HCT116 (cell line): Measurements from ENCODE around the gene PCGF5. TPM values are rescaled to one million over a fixed set of nuclear protein-coding genes. Genes with fewer than 3 reads are reported as not detected.
"Not testable (repeated sequence)": the region's sequence is repeated elsewhere in the genome, so short reads cannot be mapped to it uniquely, and the experiment has no call there.

Experiments
- ATAC-seq: fragments of 200-7000 bp; cut with Tn5 transposase; 2 replicates; pipeline ENCODE4 v1.9.1; 2020; ENCODE audit warnings: mild to moderate bottlenecking, moderate library complexity
- BruUV-seq: library from RNA; stranded (reverse); fragments of 400-500 nt; replicated peaks from 2 replicates; lab custom pipeline; 2021; lab: Mats Ljungman, UMichigan
- CTCF ChIA-PET: fragments of 300-600 bp; sonication (Branson Sonifier 250); formaldehyde crosslinking; loops from one replicate; lab custom pipeline; 2021; ENCODE audit warnings: antibody characterized with exemption; lab: Charles Lee
- POLR2A ChIA-PET: fragments of 300-600, 350-600 bp; sonication (Branson Sonifier 250); formaldehyde crosslinking; loops from one replicate; lab custom pipeline; 2021; ENCODE audit warnings: antibody characterized with exemption; lab: Charles Lee
- RAD21 ChIA-PET, 2 experiments: fragments of 300-600 bp; sonication (Branson Sonifier 250); formaldehyde crosslinking; loops; one replicate each; lab custom pipeline; 2023; ENCODE audit warnings: low total read pairs in 2 of 2; ENCODE audit not compliant: uncharacterized antibody in 2 of 2, unreplicated experiment in 2 of 2, low non-redundant PET in 1 of 2; lab: Charles Lee
- DNase-seq: peaks from one replicate; pipeline ENCODE4 v3.0.0-alpha.2; 2010; ENCODE audit warnings: low read depth, low spot score
- H2AFZ ChIP-seq: fragments of 200-600 bp; shearing (Covaris generic), sonication (generic); 2 replicates; pipeline ENCODE4 v1.6.1; 2017; ENCODE audit warnings: low read depth, mixed run types, mixed read lengths, antibody characterized with exemption, low read length; ENCODE audit not compliant: poor library complexity, severe bottlenecking
- H3K27ac ChIP-seq: 2 replicates; pipeline ENCODE4 v1.5.1; 2012; ENCODE audit warnings: low read depth, low read length
- H3K27me3 ChIP-seq: fragments of 200-600 bp; sonication (generic); 2 replicates; pipeline ENCODE4 v1.6.1; 2016; ENCODE audit warnings: mixed run types, low read length, mixed read lengths; ENCODE audit not compliant: insufficient read depth
- H3K36me3 ChIP-seq, 2 experiments: fragments of 200-500 bp in 1 of 2; fragments of 200-600 bp in 1 of 2; sonication (Bioruptor generic) in 1 of 2; sonication (generic) in 1 of 2; 2 replicates each; pipeline versions ENCODE4 v1.5.1 to v1.6.1; 2014 to 2016; ENCODE audit warnings: low read length in 2 of 2, inconsistent platforms in 1 of 2, mixed read lengths in 1 of 2, mixed run types in 1 of 2; ENCODE audit not compliant: insufficient read depth in 2 of 2, control insufficient read depth in 1 of 2
- H3K4me1 ChIP-seq, 2 experiments: fragments of 200-600 bp in 1 of 2; sonication (generic) in 1 of 2; 2 replicates each; pipeline versions ENCODE4 v1.5.1 to v1.6.1; 2012 to 2017; ENCODE audit warnings: low read length in 2 of 2, inconsistent platforms in 1 of 2, mild to moderate bottlenecking in 1 of 2, mixed read lengths in 1 of 2, mixed run types in 1 of 2, moderate library complexity in 1 of 2; ENCODE audit not compliant: insufficient read depth in 2 of 2, control insufficient read depth in 1 of 2
- H3K4me2 ChIP-seq: fragments of 200-600 bp; sonication (generic); 2 replicates; pipeline ENCODE4 v1.6.1; 2017; ENCODE audit warnings: mixed run types, low read length, mixed read lengths
- H3K4me3 ChIP-seq, 2 experiments: fragments of 200-600 bp in 1 of 2; sonication (generic) in 1 of 2; replicated peaks in 1 of 2; 2 replicates each; pipeline ENCODE4 v1.5.1; 2011 to 2016; ENCODE audit warnings: low read length in 2 of 2, control low read depth in 1 of 2, low read depth in 1 of 2, mild to moderate bottlenecking in 1 of 2, mixed read lengths in 1 of 2, mixed run types in 1 of 2
- H3K79me2 ChIP-seq: fragments of 200-600 bp; sonication (generic); 2 replicates; pipeline ENCODE4 v1.6.1; 2017; ENCODE audit warnings: mild to moderate bottlenecking, mixed run types, low read length, moderate library complexity, mixed read lengths; ENCODE audit not compliant: insufficient read depth
- H3K9ac ChIP-seq: fragments of 200-600 bp; sonication (generic); 2 replicates; pipeline ENCODE4 v1.6.1; 2016; ENCODE audit warnings: low read length, mixed read lengths
- H3K9me2 ChIP-seq: fragments of 200-600 bp; sonication (generic), shearing (Covaris generic); 2 replicates; pipeline ENCODE4 v1.6.1; 2017; ENCODE audit warnings: mixed run types, mild to moderate bottlenecking, moderate library complexity; ENCODE audit not compliant: insufficient read depth
- H3K9me3 ChIP-seq, 2 experiments: fragments of 200-500 bp in 1 of 2; fragments of 200-600 bp in 1 of 2; sonication (Bioruptor generic) in 1 of 2; sonication (generic) in 1 of 2; 2 replicates each; pipeline ENCODE4 v1.6.1; 2014 to 2017; ENCODE audit warnings: low read length in 2 of 2, mixed read lengths in 2 of 2, inconsistent platforms in 1 of 2, low read depth in 1 of 2, mild to moderate bottlenecking in 1 of 2, mixed run types in 1 of 2, moderate library complexity in 1 of 2; ENCODE audit not compliant: control insufficient read depth in 1 of 2, insufficient read depth in 1 of 2
- H4K20me1 ChIP-seq: fragments of 200-600 bp; sonication (generic), shearing (Covaris generic); 2 replicates; pipeline ENCODE4 v1.6.1; 2017; ENCODE audit warnings: mixed run types, mild to moderate bottlenecking, moderate library complexity; ENCODE audit not compliant: insufficient read depth
- CEBPB ChIP-seq: IDR thresholded peaks from 2 replicates; pipeline ENCODE4 v1.6.1; 2012; ENCODE audit warnings: low read depth
- ELF1 ChIP-seq: IDR thresholded peaks from 2 replicates; pipeline ENCODE4 v1.6.1; 2012; ENCODE audit warnings: low read depth, borderline replicate concordance
- EZH2phosphoT487 ChIP-seq: fragments of 200-600 bp; IDR thresholded peaks from 2 replicates; pipeline ENCODE4 v1.6.1; 2018; ENCODE audit warnings: antibody characterized with exemption, borderline replicate concordance
- FOSL1 ChIP-seq: IDR thresholded peaks from 2 replicates; pipeline ENCODE4 v1.6.1; 2012; ENCODE audit warnings: low read depth
- JUND ChIP-seq: IDR thresholded peaks from 2 replicates; pipeline ENCODE4 v1.6.1; 2012
- POLR2A ChIP-seq: IDR thresholded peaks from 2 replicates; pipeline ENCODE4 v1.7.0; 2011; ENCODE audit warnings: borderline replicate concordance; ENCODE audit not compliant: insufficient read depth, insufficient read length; ENCODE audit errors: extremely low read depth
- SIN3A ChIP-seq: IDR thresholded peaks from 2 replicates; pipeline ENCODE4 v1.6.1; 2012; ENCODE audit warnings: low read depth
- SP1 ChIP-seq: IDR thresholded peaks from 2 replicates; pipeline ENCODE4 v1.6.1; 2012; ENCODE audit warnings: low read depth
- SRF ChIP-seq: IDR thresholded peaks from 2 replicates; pipeline ENCODE4 v1.6.1; 2012; ENCODE audit warnings: low read depth
- TCF7L2 ChIP-seq: IDR thresholded peaks from 2 replicates; pipeline ENCODE4 v1.7.0; 2011; ENCODE audit warnings: borderline replicate concordance, inconsistent platforms; ENCODE audit not compliant: insufficient read depth, insufficient read length; ENCODE audit errors: extremely low read depth
- intact Hi-C: fragments of 100-400 bp; cut with micrococcal nuclease; formaldehyde crosslinking; loops from 2 replicates; pipeline ENCODE4 v1.10.0; 2022
- total RNA-seq: library from RNA; stranded (reverse); gene quantifications from one replicate; pipeline ENCODE4 v1.2.1, GENCODE V29; 2021; ENCODE audit not compliant: unreplicated experiment
- TF ChIP-seq, protein P1 (sequence below), 3 experiments: fragments of 200-600 bp in 1 of 3; sonication (generic) in 1 of 3; IDR thresholded peaks in 2 of 3; conservative IDR thresholded peaks in 1 of 3; 2 replicates each; pipeline ENCODE4 v1.5.1; 2012 to 2017; ENCODE audit warnings: low read depth in 2 of 3, low read length in 2 of 3, antibody characterized with exemption in 1 of 3, borderline replicate concordance in 1 of 3, control low read depth in 1 of 3, mild to moderate bottlenecking in 1 of 3, mixed read lengths in 1 of 3, mixed run types in 1 of 3, moderate library complexity in 1 of 3; ENCODE audit not compliant: insufficient read depth in 1 of 3
- TF ChIP-seq, protein P2 (sequence below): IDR thresholded peaks from 2 replicates; pipeline ENCODE4 v1.6.1; 2011; ENCODE audit warnings: mild to moderate bottlenecking, low read length, moderate library complexity; ENCODE audit not compliant: insufficient replicate concordance; ENCODE audit errors: extremely low read depth
- TF ChIP-seq, protein P3 (sequence below): IDR thresholded peaks from 2 replicates; pipeline ENCODE4 v1.6.1; 2012
- TF ChIP-seq, protein P4 (sequence below): IDR thresholded peaks from 2 replicates; pipeline ENCODE4 v1.6.1; 2012; ENCODE audit warnings: low read depth

PCGF5 gene
- total RNA-seq, 1 experiment from 2014 or later, result 27.5 TPM

DNA sequence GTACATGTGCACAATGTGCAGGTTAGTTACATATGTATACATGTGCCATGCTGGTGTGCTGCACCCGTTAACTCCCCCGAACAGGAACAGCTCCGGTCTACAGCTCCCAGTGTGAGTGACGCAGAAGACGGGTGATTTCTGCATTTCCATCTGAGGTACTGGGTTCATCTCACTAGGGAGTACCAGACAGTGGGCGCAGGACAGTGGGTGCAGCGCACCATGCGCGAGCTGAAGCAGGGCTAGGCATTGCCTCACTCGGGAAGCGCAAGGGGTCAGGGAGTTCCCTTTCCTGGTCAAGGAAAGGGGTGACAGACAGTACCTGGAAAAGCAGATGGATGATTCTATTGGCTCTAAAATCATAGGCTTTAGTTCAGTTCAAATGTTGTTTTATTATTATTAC is 32.5 kb upstream of the PCGF5 start:
- CTCF ChIA-PET, DNase-seq, H3K79me2 ChIP-seq, H3K9ac ChIP-seq, H3K4me2 ChIP-seq, H3K36me3 ChIP-seq, intact Hi-C loops, H3K4me3 ChIP-seq, RAD21 ChIA-PET, H3K9me3 ChIP-seq, H3K27me3 ChIP-seq, H3K9me2 ChIP-seq, H4K20me1 ChIP-seq, H2AFZ ChIP-seq, ATAC-seq, POLR2A ChIA-PET, H3K27ac ChIP-seq, BruUV-seq: not testable (repeated sequence)
- peaks cover 6 to 16% of the 10 kb centered on the region in 2 experiments for H3K4me1 ChIP-seq

DNA sequence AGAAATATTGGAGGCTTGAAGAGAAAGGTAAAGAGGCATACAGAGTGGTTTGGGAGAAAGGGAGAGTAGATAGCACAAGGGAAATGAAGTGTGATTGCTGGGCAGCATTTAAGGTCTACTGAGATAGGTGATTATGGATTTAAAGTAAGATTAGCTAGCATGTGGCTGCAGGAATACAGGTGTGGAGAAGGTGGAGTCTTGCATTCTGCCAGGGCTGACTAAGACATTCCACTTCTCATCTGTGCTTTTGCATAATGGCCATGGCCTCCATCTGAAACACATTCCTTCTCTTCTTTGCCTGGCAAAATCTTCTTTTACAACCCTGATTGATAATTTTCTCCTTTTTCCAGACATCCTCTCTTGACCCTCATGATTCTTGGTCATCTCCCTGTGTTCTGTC is 31.6 kb upstream of the PCGF5 start:
- Histone ChIP-seq H3K9me3 (no peaks in the 10 kb centered on the region), H3K27ac (no peak overlapping the region)
- RAD21 ChIA-PET, result no interaction called here
- TF ChIP-seq, protein P1, sequence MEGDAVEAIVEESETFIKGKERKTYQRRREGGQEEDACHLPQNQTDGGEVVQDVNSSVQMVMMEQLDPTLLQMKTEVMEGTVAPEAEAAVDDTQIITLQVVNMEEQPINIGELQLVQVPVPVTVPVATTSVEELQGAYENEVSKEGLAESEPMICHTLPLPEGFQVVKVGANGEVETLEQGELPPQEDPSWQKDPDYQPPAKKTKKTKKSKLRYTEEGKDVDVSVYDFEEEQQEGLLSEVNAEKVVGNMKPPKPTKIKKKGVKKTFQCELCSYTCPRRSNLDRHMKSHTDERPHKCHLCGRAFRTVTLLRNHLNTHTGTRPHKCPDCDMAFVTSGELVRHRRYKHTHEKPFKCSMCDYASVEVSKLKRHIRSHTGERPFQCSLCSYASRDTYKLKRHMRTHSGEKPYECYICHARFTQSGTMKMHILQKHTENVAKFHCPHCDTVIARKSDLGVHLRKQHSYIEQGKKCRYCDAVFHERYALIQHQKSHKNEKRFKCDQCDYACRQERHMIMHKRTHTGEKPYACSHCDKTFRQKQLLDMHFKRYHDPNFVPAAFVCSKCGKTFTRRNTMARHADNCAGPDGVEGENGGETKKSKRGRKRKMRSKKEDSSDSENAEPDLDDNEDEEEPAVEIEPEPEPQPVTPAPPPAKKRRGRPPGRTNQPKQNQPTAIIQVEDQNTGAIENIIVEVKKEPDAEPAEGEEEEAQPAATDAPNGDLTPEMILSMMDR (IDR thresholded peaks at IDR 0.05 in 2 of 3, conservative IDR thresholded peaks at IDR 0.05 in 1 of 3; ENCODE audit: borderline replicate concordance in 1 of 3, insufficient read depth in 1 of 3, low read depth in 2 of 3, low read length in 2 of 3), result no peak
- TF ChIP-seq TCF7L2 (no peak), JUND (no peak), CEBPB (no peak), EZH2phosphoT487 (no peak), POLR2A (no peak), SRF (no peak), ELF1 (no peak), FOSL1 (no peak), SIN3A (no peak), SP1 (no peak)
- TF ChIP-seq, protein P2, sequence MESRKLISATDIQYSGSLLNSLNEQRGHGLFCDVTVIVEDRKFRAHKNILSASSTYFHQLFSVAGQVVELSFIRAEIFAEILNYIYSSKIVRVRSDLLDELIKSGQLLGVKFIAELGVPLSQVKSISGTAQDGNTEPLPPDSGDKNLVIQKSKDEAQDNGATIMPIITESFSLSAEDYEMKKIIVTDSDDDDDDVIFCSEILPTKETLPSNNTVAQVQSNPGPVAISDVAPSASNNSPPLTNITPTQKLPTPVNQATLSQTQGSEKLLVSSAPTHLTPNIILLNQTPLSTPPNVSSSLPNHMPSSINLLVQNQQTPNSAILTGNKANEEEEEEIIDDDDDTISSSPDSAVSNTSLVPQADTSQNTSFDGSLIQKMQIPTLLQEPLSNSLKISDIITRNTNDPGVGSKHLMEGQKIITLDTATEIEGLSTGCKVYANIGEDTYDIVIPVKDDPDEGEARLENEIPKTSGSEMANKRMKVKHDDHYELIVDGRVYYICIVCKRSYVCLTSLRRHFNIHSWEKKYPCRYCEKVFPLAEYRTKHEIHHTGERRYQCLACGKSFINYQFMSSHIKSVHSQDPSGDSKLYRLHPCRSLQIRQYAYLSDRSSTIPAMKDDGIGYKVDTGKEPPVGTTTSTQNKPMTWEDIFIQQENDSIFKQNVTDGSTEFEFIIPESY, result no peak
- TF ChIP-seq, protein P3, sequence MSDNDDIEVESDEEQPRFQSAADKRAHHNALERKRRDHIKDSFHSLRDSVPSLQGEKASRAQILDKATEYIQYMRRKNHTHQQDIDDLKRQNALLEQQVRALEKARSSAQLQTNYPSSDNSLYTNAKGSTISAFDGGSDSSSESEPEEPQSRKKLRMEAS, result no peak
- TF ChIP-seq, protein P4, sequence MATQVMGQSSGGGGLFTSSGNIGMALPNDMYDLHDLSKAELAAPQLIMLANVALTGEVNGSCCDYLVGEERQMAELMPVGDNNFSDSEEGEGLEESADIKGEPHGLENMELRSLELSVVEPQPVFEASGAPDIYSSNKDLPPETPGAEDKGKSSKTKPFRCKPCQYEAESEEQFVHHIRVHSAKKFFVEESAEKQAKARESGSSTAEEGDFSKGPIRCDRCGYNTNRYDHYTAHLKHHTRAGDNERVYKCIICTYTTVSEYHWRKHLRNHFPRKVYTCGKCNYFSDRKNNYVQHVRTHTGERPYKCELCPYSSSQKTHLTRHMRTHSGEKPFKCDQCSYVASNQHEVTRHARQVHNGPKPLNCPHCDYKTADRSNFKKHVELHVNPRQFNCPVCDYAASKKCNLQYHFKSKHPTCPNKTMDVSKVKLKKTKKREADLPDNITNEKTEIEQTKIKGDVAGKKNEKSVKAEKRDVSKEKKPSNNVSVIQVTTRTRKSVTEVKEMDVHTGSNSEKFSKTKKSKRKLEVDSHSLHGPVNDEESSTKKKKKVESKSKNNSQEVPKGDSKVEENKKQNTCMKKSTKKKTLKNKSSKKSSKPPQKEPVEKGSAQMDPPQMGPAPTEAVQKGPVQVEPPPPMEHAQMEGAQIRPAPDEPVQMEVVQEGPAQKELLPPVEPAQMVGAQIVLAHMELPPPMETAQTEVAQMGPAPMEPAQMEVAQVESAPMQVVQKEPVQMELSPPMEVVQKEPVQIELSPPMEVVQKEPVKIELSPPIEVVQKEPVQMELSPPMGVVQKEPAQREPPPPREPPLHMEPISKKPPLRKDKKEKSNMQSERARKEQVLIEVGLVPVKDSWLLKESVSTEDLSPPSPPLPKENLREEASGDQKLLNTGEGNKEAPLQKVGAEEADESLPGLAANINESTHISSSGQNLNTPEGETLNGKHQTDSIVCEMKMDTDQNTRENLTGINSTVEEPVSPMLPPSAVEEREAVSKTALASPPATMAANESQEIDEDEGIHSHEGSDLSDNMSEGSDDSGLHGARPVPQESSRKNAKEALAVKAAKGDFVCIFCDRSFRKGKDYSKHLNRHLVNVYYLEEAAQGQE, result no peak

More for the DNA sequence above, 31.6 kb upstream of the PCGF5 start:
- ATAC-seq (no peak), DNase-seq (no peak)
- peaks cover 6 to 16% of the 10 kb centered on the region in 2 experiments for H3K4me1 ChIP-seq
- POLR2A ChIA-PET, result no interaction called here
- no peak overlapping the region for H3K4me3 ChIP-seq
- no peaks in the 10 kb centered on the region for H3K9me2 ChIP-seq
- no peaks in the 10 kb centered on the region for H4K20me1 ChIP-seq
- no peak overlapping the region for H3K4me2 ChIP-seq
- no peaks in the 10 kb centered on the region for H3K36me3 ChIP-seq
- no TSS peak for BruUV-seq
- no peak overlapping the region for H3K9ac ChIP-seq
- no peak overlapping the region for H2AFZ ChIP-seq
- no peaks in the 10 kb centered on the region for H3K27me3 ChIP-seq
- CTCF ChIA-PET, result no interaction called here
- H3K79me2 ChIP-seq, result peaks cover 10% of the 10 kb centered on the region
- intact Hi-C loops, result no loop called here
